ENCODE data around the gene RBM19.

RBM19 gene

GRCh38 chr12:113965951-113966797, at the start of gene RBM19:
TSS of gene RBM19 (minus strand) at chr12:113966325. CDS start at chr12:113966227, 98 bp downstream.
- Histone ChIP-seq H3K27ac (ENCODE audit: low read depth in 2 of 2, low read length in 2 of 2) (peak within 1 kb of the TSS in 1 of 2 donors; percentile 7), H3K9me3 (ENCODE audit: control insufficient read depth in 2 of 2, low read length in 2 of 2) (no peaks in the 10 kb centered on the region), H3K4me1 (ENCODE audit: control insufficient read depth in 2 of 2, insufficient read depth in 2 of 2, low read length in 2 of 2) (peaks cover 6 to 14% of the 10 kb centered on the region in 2 donors), H3K36me3 (ENCODE audit: control insufficient read depth in 2 of 2, insufficient read depth in 2 of 2, low read length in 2 of 2) (peaks cover 10 to 14% of the 10 kb centered on the region in 2 donors), H3K4me3 (ENCODE audit: low read length in 2 of 2) (peak within 1 kb of the TSS; percentile 87 to 93), H3K9ac (ENCODE audit: low read depth in 1 of 2, low read length in 2 of 2) (peak within 1 kb of the TSS; percentile 66 to 67), H3K27me3 (ENCODE audit: control insufficient read depth in 2 of 2, insufficient read depth in 2 of 2, low read length in 2 of 2) (no peaks in the 10 kb centered on the region)

GRCh38 chr12:114015851-114016250, 49.7 kb upstream of the RBM19 start:
- Histone ChIP-seq H3K27me3 (ENCODE audit: control insufficient read depth in 2 of 2, insufficient read depth in 2 of 2, low read length in 2 of 2) (no peaks in the 10 kb centered on the region), H3K4me1 (ENCODE audit: control insufficient read depth in 2 of 2, insufficient read depth in 2 of 2, low read length in 2 of 2) (no peaks in the 10 kb centered on the region), H3K4me3 (ENCODE audit: low read length in 2 of 2) (no peak overlapping the region), H3K9ac (ENCODE audit: low read depth in 1 of 2, low read length in 2 of 2) (no peak overlapping the region), H3K36me3 (ENCODE audit: control insufficient read depth in 2 of 2, insufficient read depth in 2 of 2, low read length in 2 of 2) (no peaks in the 10 kb centered on the region), H3K9me3 (ENCODE audit: control insufficient read depth in 2 of 2, low read length in 2 of 2) (no peaks in the 10 kb centered on the region), H3K27ac (ENCODE audit: low read depth in 2 of 2, low read length in 2 of 2) (no peak overlapping the region)

- Histone ChIP-seq H3K9me3 (ENCODE audit: control insufficient read depth in 2 of 2, low read length in 2 of 2) (no peaks in the 10 kb centered on the region), H3K4me3 (ENCODE audit: low read length in 2 of 2) (no peak overlapping the region), H3K27me3 (ENCODE audit: control insufficient read depth in 2 of 2, insufficient read depth in 2 of 2, low read length in 2 of 2) (no peaks in the 10 kb centered on the region), H3K4me1 (ENCODE audit: control insufficient read depth in 2 of 2, insufficient read depth in 2 of 2, low read length in 2 of 2) (no peaks in the 10 kb centered on the region), H3K9ac (ENCODE audit: low read depth in 1 of 2, low read length in 2 of 2) (no peak overlapping the region), H3K36me3 (ENCODE audit: control insufficient read depth in 2 of 2, insufficient read depth in 2 of 2, low read length in 2 of 2) (no peaks in the 10 kb centered on the region), H3K27ac (ENCODE audit: low read depth in 2 of 2, low read length in 2 of 2) (no peak overlapping the region)
These were observed 47.6 kb upstream of the RBM19 start for GRCh38 chr12:114013575-114014345.

GRCh38 chr12:114012744-114013431, 46.8 kb upstream of the RBM19 start:
- Histone ChIP-seq H3K4me3 (ENCODE audit: low read length in 2 of 2) (no peak overlapping the region), H3K27me3 (ENCODE audit: control insufficient read depth in 2 of 2, insufficient read depth in 2 of 2, low read length in 2 of 2) (no peaks in the 10 kb centered on the region), H3K36me3 (ENCODE audit: control insufficient read depth in 2 of 2, insufficient read depth in 2 of 2, low read length in 2 of 2) (no peaks in the 10 kb centered on the region), H3K9ac (ENCODE audit: low read depth in 1 of 2, low read length in 2 of 2) (no peak overlapping the region), H3K27ac (ENCODE audit: low read depth in 2 of 2, low read length in 2 of 2) (no peak overlapping the region), H3K4me1 (ENCODE audit: control insufficient read depth in 2 of 2, insufficient read depth in 2 of 2, low read length in 2 of 2) (no peaks in the 10 kb centered on the region), H3K9me3 (ENCODE audit: control insufficient read depth in 2 of 2, low read length in 2 of 2) (no peaks in the 10 kb centered on the region)

- Histone ChIP-seq H3K9ac (ENCODE audit: low read depth in 1 of 2, low read length in 2 of 2) (no peak overlapping the region), H3K27me3 (ENCODE audit: control insufficient read depth in 2 of 2, insufficient read depth in 2 of 2, low read length in 2 of 2) (no peaks in the 10 kb centered on the region), H3K4me3 (ENCODE audit: low read length in 2 of 2) (no peak overlapping the region), H3K9me3 (ENCODE audit: control insufficient read depth in 2 of 2, low read length in 2 of 2) (no peaks in the 10 kb centered on the region), H3K27ac (ENCODE audit: low read depth in 2 of 2, low read length in 2 of 2) (no peak overlapping the region), H3K4me1 (ENCODE audit: control insufficient read depth in 2 of 2, insufficient read depth in 2 of 2, low read length in 2 of 2) (no peaks in the 10 kb centered on the region), H3K36me3 (ENCODE audit: control insufficient read depth in 2 of 2, insufficient read depth in 2 of 2, low read length in 2 of 2) (no peaks in the 10 kb centered on the region)
These were observed 45.6 kb upstream of the RBM19 start for GRCh38 chr12:114011711-114012110.

GRCh38 chr12:114006482-114007425, 40.6 kb upstream of the RBM19 start:
- no peak overlapping the region for H3K4me3 ChIP-seq (ENCODE audit: low read length in 2 of 2)
- H3K36me3 ChIP-seq (ENCODE audit: control insufficient read depth in 2 of 2, insufficient read depth in 2 of 2, low read length in 2 of 2), result no peaks in the 10 kb centered on the region
- H3K27ac ChIP-seq (ENCODE audit: low read depth in 2 of 2, low read length in 2 of 2), result no peak overlapping the region
- no peak overlapping the region for H3K9ac ChIP-seq (ENCODE audit: low read depth in 1 of 2, low read length in 2 of 2)
- H3K27me3 ChIP-seq (ENCODE audit: control insufficient read depth in 2 of 2, insufficient read depth in 2 of 2, low read length in 2 of 2), result peaks cover 2 to 7% of the 10 kb centered on the region in 2 donors
- no peaks in the 10 kb centered on the region for H3K9me3 ChIP-seq (ENCODE audit: control insufficient read depth in 2 of 2, low read length in 2 of 2)
- H3K4me1 ChIP-seq (ENCODE audit: control insufficient read depth in 2 of 2, insufficient read depth in 2 of 2, low read length in 2 of 2), result no peaks in the 10 kb centered on the region

- Histone ChIP-seq H3K9me3 (ENCODE audit: control insufficient read depth in 2 of 2, low read length in 2 of 2) (no peaks in the 10 kb centered on the region), H3K9ac (ENCODE audit: low read depth in 1 of 2, low read length in 2 of 2) (no peak overlapping the region), H3K27me3 (ENCODE audit: control insufficient read depth in 2 of 2, insufficient read depth in 2 of 2, low read length in 2 of 2) (peaks cover 2 to 7% of the 10 kb centered on the region in 2 donors), H3K4me3 (ENCODE audit: low read length in 2 of 2) (no peak overlapping the region), H3K4me1 (ENCODE audit: control insufficient read depth in 2 of 2, insufficient read depth in 2 of 2, low read length in 2 of 2) (no peaks in the 10 kb centered on the region), H3K36me3 (ENCODE audit: control insufficient read depth in 2 of 2, insufficient read depth in 2 of 2, low read length in 2 of 2) (no peaks in the 10 kb centered on the region), H3K27ac (ENCODE audit: low read depth in 2 of 2, low read length in 2 of 2) (no peak overlapping the region)
These were observed 38.3 kb upstream of the RBM19 start for GRCh38 chr12:114004402-114004801.

- H3K36me3 ChIP-seq (ENCODE audit: control insufficient read depth in 2 of 2, insufficient read depth in 2 of 2, low read length in 2 of 2), result no peaks in the 10 kb centered on the region
- no peak overlapping the region for H3K9ac ChIP-seq (ENCODE audit: low read depth in 1 of 2, low read length in 2 of 2)
- no peaks in the 10 kb centered on the region for H3K9me3 ChIP-seq (ENCODE audit: control insufficient read depth in 2 of 2, low read length in 2 of 2)
- H3K4me3 ChIP-seq (ENCODE audit: low read length in 2 of 2), result no peak overlapping the region
- no peak overlapping the region for H3K27ac ChIP-seq (ENCODE audit: low read depth in 2 of 2, low read length in 2 of 2)
- peaks cover 2 to 8% of the 10 kb centered on the region in 2 donors for H3K27me3 ChIP-seq (ENCODE audit: control insufficient read depth in 2 of 2, insufficient read depth in 2 of 2, low read length in 2 of 2)
- H3K4me1 ChIP-seq (ENCODE audit: control insufficient read depth in 2 of 2, insufficient read depth in 2 of 2, low read length in 2 of 2), result no peaks in the 10 kb centered on the region
These were observed 37.2 kb upstream of the RBM19 start for GRCh38 chr12:114003286-114003685.

- Histone ChIP-seq H3K4me1 (ENCODE audit: control insufficient read depth in 2 of 2, insufficient read depth in 2 of 2, low read length in 2 of 2) (no peaks in the 10 kb centered on the region), H3K4me3 (ENCODE audit: low read length in 2 of 2) (no peak overlapping the region), H3K27ac (ENCODE audit: low read depth in 2 of 2, low read length in 2 of 2) (no peak overlapping the region), H3K27me3 (ENCODE audit: control insufficient read depth in 2 of 2, insufficient read depth in 2 of 2, low read length in 2 of 2) (peaks cover 2 to 12% of the 10 kb centered on the region in 2 donors), H3K36me3 (ENCODE audit: control insufficient read depth in 2 of 2, insufficient read depth in 2 of 2, low read length in 2 of 2) (no peaks in the 10 kb centered on the region), H3K9me3 (ENCODE audit: control insufficient read depth in 2 of 2, low read length in 2 of 2) (no peaks in the 10 kb centered on the region), H3K9ac (ENCODE audit: low read depth in 1 of 2, low read length in 2 of 2) (no peak overlapping the region)
These were observed 35.6 kb upstream of the RBM19 start for GRCh38 chr12:114001511-114002340.
